Tibial nerve (tissue), 4 donors: ENCODE data around the gene LSAMP.

Experiments used
- EP300 ChIP-seq, 2 donors: sonication (generic); formaldehyde crosslinking; IDR thresholded peaks; one replicate each; pipeline ENCODE4 v1.6.1; 2017; ENCODE audit warnings: antibody characterized with exemption in 2 of 2, mild to moderate bottlenecking in 1 of 2
- POLR2A ChIP-seq, 2 donors: fragments of 450-650 bp; IDR thresholded peaks; one replicate each; pipeline ENCODE4 v1.6.1; 2017; ENCODE audit warnings: antibody characterized with exemption in 2 of 2, mild to moderate bottlenecking in 2 of 2, moderate library complexity in 2 of 2
- TF ChIP-seq, protein P1 (sequence below), 5 experiments: fragments of 200-600 bp in 3 of 5; fragments of 450-650 bp in 2 of 5; sonication (generic) in 3 of 5; IDR thresholded peaks; one replicate each; pipeline ENCODE4 v1.5.1; 2016 to 2019; ENCODE audit warnings: antibody characterized with exemption in 5 of 5, mild to moderate bottlenecking in 3 of 5, moderate library complexity in 2 of 5

DNA sequence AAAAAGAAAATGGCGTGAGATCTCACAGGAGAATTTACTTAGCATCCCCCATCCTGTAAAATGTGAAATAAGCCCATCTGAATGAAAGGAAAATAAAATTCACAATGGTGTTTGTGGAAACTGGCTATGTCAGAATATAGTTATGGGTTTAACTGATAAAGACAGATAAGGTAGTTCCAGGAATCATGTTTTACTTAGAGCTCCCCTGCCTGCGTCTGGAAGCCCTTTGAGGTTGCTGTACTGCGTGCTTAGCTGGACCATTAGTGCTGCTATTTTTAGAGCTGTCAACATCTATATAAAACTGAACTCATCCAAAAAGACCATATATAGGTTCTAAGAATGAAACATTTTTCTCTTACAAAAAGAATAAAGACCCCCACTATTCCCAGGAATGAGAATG lies 130.8 kb downstream of the LSAMP start:
- TF ChIP-seq POLR2A (IDR thresholded peaks at IDR 0.05) (no peak), EP300 (IDR thresholded peaks at IDR 0.05) (no peak)
- TF ChIP-seq, protein P1, sequence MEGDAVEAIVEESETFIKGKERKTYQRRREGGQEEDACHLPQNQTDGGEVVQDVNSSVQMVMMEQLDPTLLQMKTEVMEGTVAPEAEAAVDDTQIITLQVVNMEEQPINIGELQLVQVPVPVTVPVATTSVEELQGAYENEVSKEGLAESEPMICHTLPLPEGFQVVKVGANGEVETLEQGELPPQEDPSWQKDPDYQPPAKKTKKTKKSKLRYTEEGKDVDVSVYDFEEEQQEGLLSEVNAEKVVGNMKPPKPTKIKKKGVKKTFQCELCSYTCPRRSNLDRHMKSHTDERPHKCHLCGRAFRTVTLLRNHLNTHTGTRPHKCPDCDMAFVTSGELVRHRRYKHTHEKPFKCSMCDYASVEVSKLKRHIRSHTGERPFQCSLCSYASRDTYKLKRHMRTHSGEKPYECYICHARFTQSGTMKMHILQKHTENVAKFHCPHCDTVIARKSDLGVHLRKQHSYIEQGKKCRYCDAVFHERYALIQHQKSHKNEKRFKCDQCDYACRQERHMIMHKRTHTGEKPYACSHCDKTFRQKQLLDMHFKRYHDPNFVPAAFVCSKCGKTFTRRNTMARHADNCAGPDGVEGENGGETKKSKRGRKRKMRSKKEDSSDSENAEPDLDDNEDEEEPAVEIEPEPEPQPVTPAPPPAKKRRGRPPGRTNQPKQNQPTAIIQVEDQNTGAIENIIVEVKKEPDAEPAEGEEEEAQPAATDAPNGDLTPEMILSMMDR (IDR thresholded peaks at IDR 0.05) = no peak
